Stromal cell of bone marrow (primary cell): Measurements from ENCODE around the gene RAB6A.
"Not testable (repeated sequence)": the region's sequence is repeated elsewhere in the genome, so short reads cannot be mapped to it uniquely, and the experiment has no call there.

ENCODE experiments used
- DNase-seq: peaks from one replicate; pipeline ENCODE4 v3.0.0-alpha.2; 2012; ENCODE audit warnings: low read depth

The RAB6A gene

GRCh38 chr11:73726825-73727224, 34.0 kb downstream of the RAB6A start:
- no peak for DNase-seq

- DNase-seq: no peak
Measured at GRCh38 chr11:73717136-73717535, 43.7 kb downstream of the RAB6A start.

- DNase-seq: no peak
Measured at GRCh38 chr11:73716153-73717056, 44.5 kb downstream of the RAB6A start.

GRCh38 chr11:73715541-73715940, 45.3 kb downstream of the RAB6A start:
- no peak for DNase-seq

GRCh38 chr11:73710964-73711363, 49.9 kb downstream of the RAB6A start:
- no peak for DNase-seq

- DNase-seq: no peak
Measured at GRCh38 chr11:73705053-73705452, 55.8 kb downstream of the RAB6A start.

GRCh38 chr11:73693899-73694525, 66.9 kb downstream of the RAB6A start:
- DNase-seq: no peak

GRCh38 chr11:73680687-73681086, 80.2 kb downstream of the RAB6A start:
- no peak for DNase-seq

GRCh38 chr11:73676552-73676951, 84.3 kb downstream of the RAB6A start:
- DNase-seq: not testable (repeated sequence)

GRCh38 chr11:73671701-73672100, 89.2 kb downstream of the RAB6A start:
- no peak for DNase-seq

GRCh38 chr11:73670808-73671207, 90.1 kb downstream of the RAB6A start:
- DNase-seq: no peak

- DNase-seq: no peak
Measured at GRCh38 chr11:73667891-73668290, 93.0 kb downstream of the RAB6A start.

GRCh38 chr11:73664877-73665276, 96.0 kb downstream of the RAB6A start:
- no peak for DNase-seq

GRCh38 chr11:73663604-73664495, 97.0 kb downstream of the RAB6A start:
- no peak for DNase-seq

GRCh38 chr11:73662445-73663157, 98.3 kb downstream of the RAB6A start:
- peak; percentile 8 for DNase-seq

- DNase-seq: peak; percentile 67
Measured at GRCh38 chr11:73661035-73661628, 99.7 kb downstream of the RAB6A start.

GRCh38 chr11:73660497-73661034, 100.3 kb downstream of the RAB6A start:
- no peak for DNase-seq

- no peak for DNase-seq
Measured at GRCh38 chr11:73659961-73660360, 100.9 kb downstream of the RAB6A start.

- DNase-seq: no peak
Measured at GRCh38 chr11:73656985-73657384, 103.9 kb downstream of the RAB6A start.

- no peak for DNase-seq
Measured at GRCh38 chr11:73655686-73656085, 105.2 kb downstream of the RAB6A start.

- no peak for DNase-seq
Measured at GRCh38 chr11:73654482-73655021, 106.3 kb downstream of the RAB6A start.
